CD4-positive, alpha-beta memory T cell (primary cell): ENCODE measurements around the gene CDH5. TPM values are rescaled to one million over a fixed set of nuclear protein-coding genes. Genes with fewer than 3 reads are reported as not detected.
"Not testable (repeated sequence)": the region's sequence is repeated elsewhere in the genome, so short reads cannot be mapped to it uniquely, and the experiment has no call there.

Source experiments
- CTCF ChIA-PET: fragments of 350-600 bp; sonication (Branson Sonifier 250); formaldehyde crosslinking; loops from one replicate; lab custom pipeline; 2021; ENCODE audit warnings: inconsistent platforms; ENCODE audit not compliant: partially characterized antibody; lab: Charles Lee
- POLR2A ChIA-PET: fragments of 350-600 bp; sonication (Branson Sonifier 250); formaldehyde crosslinking; loops from one replicate; lab custom pipeline; 2021; ENCODE audit not compliant: partially characterized antibody; lab: Charles Lee
- DNase-seq, 5 donors: peaks; one replicate each; pipeline versions ENCODE4 v3.0.0 to v3.0.0-alpha.2; 2020 to 2022; ENCODE audit warnings: mixed read lengths in 1 of 5
- H3K27ac ChIP-seq: one replicate; pipeline ENCODE4 v1.7.0; 2013; ENCODE audit warnings: low read depth, low read length
- H3K27me3 ChIP-seq: 2 replicates; pipeline ENCODE4 v1.7.0; 2013; ENCODE audit warnings: mild to moderate bottlenecking, low read length, moderate library complexity; ENCODE audit not compliant: insufficient read depth
- H3K36me3 ChIP-seq: 2 replicates; pipeline ENCODE4 v1.7.0; 2013; ENCODE audit warnings: mild to moderate bottlenecking, low read length, moderate library complexity; ENCODE audit not compliant: insufficient read depth
- H3K4me1 ChIP-seq: 2 replicates; pipeline ENCODE4 v1.7.0; 2013; ENCODE audit warnings: mild to moderate bottlenecking, low read length, moderate library complexity; ENCODE audit not compliant: insufficient read depth
- H3K4me3 ChIP-seq, 2 donors: one replicate each; pipeline ENCODE4 v1.7.0; 2013; ENCODE audit warnings: low read length in 2 of 2, mild to moderate bottlenecking in 1 of 2
- H3K9me3 ChIP-seq, 2 donors: one replicate each; pipeline ENCODE4 v1.7.0; 2013; ENCODE audit warnings: low read length in 2 of 2, control low read depth in 1 of 2; ENCODE audit not compliant: control insufficient read depth in 1 of 2
- H3K27ac Mint-ChIP-seq, 7 donors: one replicate each; pipeline ENCODE4 v1.8.0; 2020 to 2021; ENCODE audit warnings: mixed read lengths in 7 of 7, mild to moderate bottlenecking in 6 of 7, inconsistent platforms in 3 of 7, moderate library complexity in 3 of 7
- H3K27me3 Mint-ChIP-seq, 2 donors: one replicate each; pipeline ENCODE4 v1.8.0; 2020 to 2021; ENCODE audit warnings: mixed read lengths in 2 of 2
- H3K36me3 Mint-ChIP-seq, 2 donors: one replicate each; pipeline ENCODE4 v1.8.0; 2020 to 2021; ENCODE audit warnings: mixed read lengths in 2 of 2, inconsistent platforms in 1 of 2, mild to moderate bottlenecking in 1 of 2
- H3K4me1 Mint-ChIP-seq, 4 donors: one replicate each; pipeline ENCODE4 v1.8.0; 2020 to 2021; ENCODE audit warnings: mixed read lengths in 4 of 4, mild to moderate bottlenecking in 1 of 4
- H3K4me3 Mint-ChIP-seq, 8 donors: one replicate each; pipeline ENCODE4 v1.8.0; 2020 to 2021; ENCODE audit warnings: mixed read lengths in 8 of 8, mild to moderate bottlenecking in 7 of 8, moderate library complexity in 6 of 8, inconsistent platforms in 3 of 8
- H3K9me3 Mint-ChIP-seq, 8 donors: one replicate each; pipeline ENCODE4 v1.8.0; 2020 to 2021; ENCODE audit warnings: mixed read lengths in 8 of 8, mild to moderate bottlenecking in 5 of 8, inconsistent platforms in 3 of 8, moderate library complexity in 1 of 8
- intact Hi-C: fragments of 100-400 bp; cut with micrococcal nuclease; formaldehyde crosslinking; loops from one replicate; pipeline ENCODE4 v1.15.1; 2023
- polyA plus RNA-seq, 2 donors: library from polyadenylated mRNA; unstranded; fragments of 300-500 nt; fragmentation: Illumina TruSeq; gene quantifications; one replicate each; pipeline ENCODE4 v1.2.3, GENCODE V29; 2021
- total RNA-seq, 2 experiments: library from RNA; stranded (reverse); gene quantifications; one replicate each; pipeline ENCODE4 v1.2.3, GENCODE V29; 2021

CDH5 gene
- total and polyA plus RNA-seq, 4 experiments from 2014 or later, result not detected

DNA sequence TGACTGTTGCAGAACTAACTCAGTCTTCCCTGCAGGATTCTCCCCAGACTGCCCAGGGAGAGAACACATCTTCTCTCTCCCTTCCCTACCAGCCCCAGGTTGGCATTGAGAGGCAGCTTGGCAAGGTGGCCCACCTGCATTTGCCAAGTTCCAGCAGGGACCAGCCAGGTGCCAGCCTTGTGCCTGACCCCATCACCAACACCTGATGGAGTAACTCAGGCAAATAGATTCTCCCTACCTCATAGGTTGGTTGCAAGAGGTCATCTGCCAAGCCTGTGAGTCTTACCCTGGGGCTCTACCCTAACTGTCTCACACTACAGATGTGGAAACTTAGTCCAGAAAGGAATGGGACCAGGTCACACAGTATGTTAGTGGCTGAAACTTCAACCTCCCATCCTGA lies 81.0 kb downstream of the CDH5 start:
- no peaks in the 10 kb centered on the region for H3K9me3 ChIP-seq
- no peak overlapping the region for H3K27ac ChIP-seq
- Mint-ChIP-seq H3K36me3 (no peaks in the 10 kb centered on the region), H3K4me1 (no peaks in the 10 kb centered on the region), H3K4me3 (no peak overlapping the region), H3K9me3 (no peaks in the 10 kb centered on the region), H3K27ac (no peak overlapping the region), H3K27me3 (peaks cover 5 to 10% of the 10 kb centered on the region in 2 donors)
- H3K4me3 ChIP-seq, result no peak overlapping the region
- intact Hi-C loops, result no loop called here
- H3K4me1 ChIP-seq, result no peaks in the 10 kb centered on the region
- no peaks in the 10 kb centered on the region for H3K36me3 ChIP-seq
- ChIA-PET POLR2A (no interaction called here), CTCF (no interaction called here)
- no peaks in the 10 kb centered on the region for H3K27me3 ChIP-seq
- DNase-seq, result no peak

DNA sequence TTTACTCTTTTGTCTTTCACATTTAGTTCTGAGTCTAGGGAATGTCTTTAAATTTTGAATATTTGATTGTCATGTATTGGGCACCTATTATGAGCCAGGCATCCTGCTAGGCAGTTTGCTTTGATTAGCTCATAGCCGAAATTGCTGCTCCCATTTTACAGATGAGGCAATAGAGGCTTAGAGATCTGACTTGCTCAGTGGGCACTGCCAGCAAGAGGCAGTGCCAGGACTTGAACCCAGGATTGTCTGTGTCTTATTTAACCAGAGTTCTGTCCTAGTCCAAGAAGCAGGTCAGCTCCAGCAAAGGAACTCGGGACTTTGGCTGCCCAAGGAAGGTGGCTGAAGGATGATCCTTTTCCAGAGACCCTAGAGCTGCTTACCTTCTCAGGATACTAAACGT lies 85.1 kb downstream of the CDH5 start:
- no peaks in the 10 kb centered on the region for H3K9me3 Mint-ChIP-seq
- no peak overlapping the region for H3K27ac Mint-ChIP-seq
- no peak overlapping the region for H3K27ac ChIP-seq
- H3K27me3 Mint-ChIP-seq, result peaks cover 0 to 3% of the 10 kb centered on the region in 2 donors
- no peaks in the 10 kb centered on the region for H3K36me3 Mint-ChIP-seq
- no peaks in the 10 kb centered on the region for H3K36me3 ChIP-seq
- H3K27me3 ChIP-seq, result no peaks in the 10 kb centered on the region
- ChIA-PET CTCF (interaction anchor here (1.4 kb wide), 1 partner anchor 138 kb away, joined by 3 read pairs; no protein-coding TSS in a partner anchor), POLR2A (no interaction called here)
- intact Hi-C loops, result no loop called here
- no peak overlapping the region for H3K4me3 Mint-ChIP-seq
- H3K4me1 Mint-ChIP-seq, result no peaks in the 10 kb centered on the region
- DNase-seq, result no peak
- no peaks in the 10 kb centered on the region for H3K9me3 ChIP-seq
- no peaks in the 10 kb centered on the region for H3K4me1 ChIP-seq
- H3K4me3 ChIP-seq, result no peak overlapping the region

DNA sequence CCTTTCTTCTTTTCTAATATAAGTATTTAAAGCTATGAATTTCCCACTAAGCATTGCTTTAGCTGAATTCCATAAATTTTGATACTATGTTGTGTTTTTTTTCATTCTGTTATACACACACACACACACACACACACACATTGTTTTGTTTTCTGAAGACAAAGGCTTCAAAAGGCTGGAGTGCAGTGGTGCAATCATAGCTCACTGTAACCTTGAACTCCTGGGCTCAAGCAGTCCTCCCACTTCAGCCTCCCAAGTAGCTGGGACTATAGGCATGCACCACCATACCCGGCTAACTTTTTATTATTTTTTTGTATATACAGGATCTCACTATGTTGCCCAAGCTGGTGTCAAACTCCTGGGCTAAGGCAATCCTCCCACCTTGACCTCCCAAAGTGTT lies 86.7 kb downstream of the CDH5 start:
- H3K27me3 ChIP-seq, H3K36me3 ChIP-seq, H3K4me1 Mint-ChIP-seq, intact Hi-C loops, POLR2A ChIA-PET, H3K9me3 ChIP-seq, DNase-seq, H3K27me3 Mint-ChIP-seq, H3K4me3 Mint-ChIP-seq, H3K4me1 ChIP-seq, H3K9me3 Mint-ChIP-seq, H3K36me3 Mint-ChIP-seq, H3K27ac ChIP-seq, H3K4me3 ChIP-seq, H3K27ac Mint-ChIP-seq: not testable (repeated sequence)
- CTCF ChIA-PET, result interaction anchor here (1.1 kb wide), 1 partner anchor 22 kb away, joined by 3 read pairs; no protein-coding TSS in a partner anchor

Other genes with a start within 250 kb of the CDH5 start
- not detected for gene BEAN1, start 60.6 kb downstream of the CDH5 start, total RNA-seq
- gene BEAN1, start 60.6 kb downstream of the CDH5 start, polyA plus RNA-seq, result under 1 TPM in 1 of 2 donors, not detected in 1; 0.23 TPM
- gene TK2, start 183.4 kb downstream of the CDH5 start, total RNA-seq, result 10 to 100 TPM in 1 of 2 experiments, 1 to 10 TPM in 1; 9.0 to 10.2 TPM
- gene TK2, start 183.4 kb downstream of the CDH5 start, polyA plus RNA-seq, result 1 to 10 TPM; 3.9 to 5.9 TPM
- gene CKLF, start 185.9 kb downstream of the CDH5 start, total RNA-seq, result 10 to 100 TPM; 71.0 to 76.6 TPM
- 100 to 1,000 TPM; 154 to 173 TPM for gene CKLF, start 185.9 kb downstream of the CDH5 start, polyA plus RNA-seq
- 10 to 100 TPM; 12.2 to 13.4 TPM for gene CMTM1, start 199.7 kb downstream of the CDH5 start, total RNA-seq
- gene CMTM1, start 199.7 kb downstream of the CDH5 start, polyA plus RNA-seq, result 1 to 10 TPM in 1 of 2 donors, under 1 TPM in 1; 0.80 to 1.6 TPM
- gene CMTM2, start 212.8 kb downstream of the CDH5 start, total RNA-seq, result under 1 TPM; 0.72 to 0.79 TPM
- not detected for gene CMTM2, start 212.8 kb downstream of the CDH5 start, polyA plus RNA-seq
- 10 to 100 TPM; 74.2 to 74.3 TPM for gene CMTM3, start 238.0 kb downstream of the CDH5 start, total RNA-seq
- gene CMTM3, start 238.0 kb downstream of the CDH5 start, polyA plus RNA-seq, result 100 to 1,000 TPM in 1 of 2 donors, 10 to 100 TPM in 1; 98.8 to 105 TPM